ENCODE results near the gene PRIMPOL. TPM values are rescaled to one million over a fixed set of nuclear protein-coding genes. Genes with fewer than 3 reads are reported as not detected.

The PRIMPOL gene
- total RNA-seq, 2 experiments from 2014 or later: 4.2 TPM

DNA sequence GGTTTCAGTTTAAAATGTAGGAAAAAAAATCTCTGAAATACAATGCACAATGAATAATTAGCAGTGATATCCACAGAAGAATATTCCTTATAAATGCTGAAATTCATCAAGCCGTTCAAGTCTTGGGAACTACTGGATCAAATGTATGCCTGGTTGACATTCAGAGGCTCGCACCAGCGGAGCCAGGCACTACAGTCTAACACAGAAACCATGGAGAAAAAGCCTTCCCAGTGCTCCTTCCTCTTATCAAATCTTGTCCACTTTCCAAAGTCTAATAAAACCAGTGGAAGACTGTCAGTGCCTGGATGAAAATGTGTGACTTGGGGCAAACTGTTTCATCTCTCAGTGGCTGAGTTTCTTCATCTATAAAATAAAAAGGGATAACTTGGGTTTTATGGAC lies 48.4 kb downstream of the PRIMPOL start:
- H3K27ac Mint-ChIP-seq: no peak overlapping the region
- no peaks in the 10 kb centered on the region for H3K9me3 ChIP-seq (ENCODE audit: control insufficient read depth in 1 of 2, insufficient read depth in 1 of 2, low read length in 2 of 2)
- no peaks in the 10 kb centered on the region for H3K27me3 Mint-ChIP-seq
- no peaks in the 10 kb centered on the region for H3K27me3 ChIP-seq (ENCODE audit: control insufficient read depth in 1 of 2, insufficient read depth in 2 of 2, low read length in 2 of 2)
- no peak overlapping the region for H3K4me3 ChIP-seq (ENCODE audit: low read length)
- ChIA-PET CTCF (no interaction called here), POLR2A (no interaction called here)
- DNase-seq (no peak), ATAC-seq (ENCODE audit: poor library complexity) (no peak)
- H3K36me3 Mint-ChIP-seq (ENCODE audit: low read depth): peaks cover 20% of the 10 kb centered on the region
- no peaks in the 10 kb centered on the region for H3K9me3 Mint-ChIP-seq
- intact Hi-C loops (cut with DNase I, micrococcal nuclease): no loop called here
- TF ChIP-seq, protein P1, sequence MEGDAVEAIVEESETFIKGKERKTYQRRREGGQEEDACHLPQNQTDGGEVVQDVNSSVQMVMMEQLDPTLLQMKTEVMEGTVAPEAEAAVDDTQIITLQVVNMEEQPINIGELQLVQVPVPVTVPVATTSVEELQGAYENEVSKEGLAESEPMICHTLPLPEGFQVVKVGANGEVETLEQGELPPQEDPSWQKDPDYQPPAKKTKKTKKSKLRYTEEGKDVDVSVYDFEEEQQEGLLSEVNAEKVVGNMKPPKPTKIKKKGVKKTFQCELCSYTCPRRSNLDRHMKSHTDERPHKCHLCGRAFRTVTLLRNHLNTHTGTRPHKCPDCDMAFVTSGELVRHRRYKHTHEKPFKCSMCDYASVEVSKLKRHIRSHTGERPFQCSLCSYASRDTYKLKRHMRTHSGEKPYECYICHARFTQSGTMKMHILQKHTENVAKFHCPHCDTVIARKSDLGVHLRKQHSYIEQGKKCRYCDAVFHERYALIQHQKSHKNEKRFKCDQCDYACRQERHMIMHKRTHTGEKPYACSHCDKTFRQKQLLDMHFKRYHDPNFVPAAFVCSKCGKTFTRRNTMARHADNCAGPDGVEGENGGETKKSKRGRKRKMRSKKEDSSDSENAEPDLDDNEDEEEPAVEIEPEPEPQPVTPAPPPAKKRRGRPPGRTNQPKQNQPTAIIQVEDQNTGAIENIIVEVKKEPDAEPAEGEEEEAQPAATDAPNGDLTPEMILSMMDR (IDR thresholded peaks at IDR 0.05): no peak
- H3K4me3 Mint-ChIP-seq: no peak overlapping the region
- H3K36me3 ChIP-seq (ENCODE audit: insufficient read depth, low read length): peaks cover 20% of the 10 kb centered on the region
- no peak overlapping the region for H3K27ac ChIP-seq (ENCODE audit: low read depth in 1 of 2, low read length in 2 of 2)
- no peaks in the 10 kb centered on the region for H3K4me1 Mint-ChIP-seq (ENCODE audit: low read depth)
- H3K4me1 ChIP-seq (ENCODE audit: insufficient read depth, low read length): no peaks in the 10 kb centered on the region

- CTCF ChIA-PET: no interaction called here
- Histone ChIP-seq H3K4me3 (ENCODE audit: low read length) (no peak overlapping the region), H3K27me3 (ENCODE audit: control insufficient read depth in 1 of 2, insufficient read depth in 2 of 2, low read length in 2 of 2) (no peaks in the 10 kb centered on the region), H3K4me1 (ENCODE audit: insufficient read depth, low read length) (no peaks in the 10 kb centered on the region), H3K27ac (ENCODE audit: low read depth in 1 of 2, low read length in 2 of 2) (no peak overlapping the region), H3K36me3 (ENCODE audit: insufficient read depth, low read length) (peaks cover 9% of the 10 kb centered on the region), H3K9me3 (ENCODE audit: control insufficient read depth in 1 of 2, insufficient read depth in 1 of 2, low read length in 2 of 2) (no peaks in the 10 kb centered on the region)
- no peaks in the 10 kb centered on the region for H3K4me1 Mint-ChIP-seq (ENCODE audit: low read depth)
- POLR2A ChIA-PET: no interaction called here
- H3K9me3 Mint-ChIP-seq: no peaks in the 10 kb centered on the region
- ATAC-seq (ENCODE audit: poor library complexity) (no peak), DNase-seq (no peak)
- TF ChIP-seq, protein P1 (IDR thresholded peaks at IDR 0.05): no peak
- no peak overlapping the region for H3K27ac Mint-ChIP-seq
- intact Hi-C loops (cut with DNase I, micrococcal nuclease): no loop called here
- H3K36me3 Mint-ChIP-seq (ENCODE audit: low read depth): peaks cover 4% of the 10 kb centered on the region
- H3K27me3 Mint-ChIP-seq: no peaks in the 10 kb centered on the region
- H3K4me3 Mint-ChIP-seq: no peak overlapping the region
These were observed 50.4 kb downstream of the PRIMPOL start for GRCh38 chr4:184699941-184700340.

GRCh38 chr4:184702114-184702513 lies 52.6 kb downstream of the PRIMPOL start:
- no peak for ATAC-seq (ENCODE audit: poor library complexity)
- no peaks in the 10 kb centered on the region for H3K4me1 ChIP-seq (ENCODE audit: insufficient read depth, low read length)
- Mint-ChIP-seq H3K27me3 (no peaks in the 10 kb centered on the region), H3K9me3 (no peaks in the 10 kb centered on the region), H3K4me1 (ENCODE audit: low read depth) (no peaks in the 10 kb centered on the region), H3K36me3 (ENCODE audit: low read depth) (no peaks in the 10 kb centered on the region), H3K27ac (no peak overlapping the region), H3K4me3 (no peak overlapping the region)
- TF ChIP-seq, protein P1 (IDR thresholded peaks at IDR 0.05): no peak
- POLR2A ChIA-PET: interaction anchor here (0.9 kb wide), 1 partner anchor 32 kb away, joined by 3 read pairs; the partner anchor contains the start of gene CENPU
- H3K27me3 ChIP-seq (ENCODE audit: control insufficient read depth in 1 of 2, insufficient read depth in 2 of 2, low read length in 2 of 2): no peaks in the 10 kb centered on the region
- H3K4me3 ChIP-seq (ENCODE audit: low read length): no peak overlapping the region
- DNase-seq: no peak
- peaks cover under 1% of the 10 kb centered on the region for H3K36me3 ChIP-seq (ENCODE audit: insufficient read depth, low read length)
- no peak overlapping the region for H3K27ac ChIP-seq (ENCODE audit: low read depth in 1 of 2, low read length in 2 of 2)
- CTCF ChIA-PET: no interaction called here
- no peaks in the 10 kb centered on the region for H3K9me3 ChIP-seq (ENCODE audit: control insufficient read depth in 1 of 2, insufficient read depth in 1 of 2, low read length in 2 of 2)
- intact Hi-C loops (cut with DNase I, micrococcal nuclease): no loop called here

All from CD4-positive, alpha-beta T cell (primary cell).